Suppressor macrophage treated with lipopolysaccharide for 4 hours (primary cell): ENCODE results near the gene ENTHD1.

Experiments
- DNase-seq: peaks from one replicate; pipeline ENCODE4 v3.0.0-alpha.2; 2020

ENTHD1 gene

GRCh38 chr22:39712081-39712480, 181.5 kb downstream of the ENTHD1 start:
- DNase-seq: no peak

GRCh38 chr22:39710380-39711150, 183.0 kb downstream of the ENTHD1 start:
- DNase-seq: no peak

GRCh38 chr22:39707816-39708215, 185.7 kb downstream of the ENTHD1 start:
- no peak for DNase-seq

GRCh38 chr22:39707351-39707750, 186.2 kb downstream of the ENTHD1 start:
- DNase-seq: no peak

GRCh38 chr22:39706376-39707140, 187.0 kb downstream of the ENTHD1 start:
- no peak for DNase-seq

GRCh38 chr22:39705386-39705785, 188.2 kb downstream of the ENTHD1 start:
- DNase-seq: no peak

- no peak for DNase-seq
Measured at GRCh38 chr22:39703928-39704639, 189.5 kb downstream of the ENTHD1 start.

- DNase-seq: no peak
Measured at GRCh38 chr22:39703091-39703490, 190.5 kb downstream of the ENTHD1 start.

GRCh38 chr22:39700565-39700964, 193.0 kb downstream of the ENTHD1 start:
- DNase-seq: no peak

- no peak for DNase-seq
Measured at GRCh38 chr22:39699631-39700360, 193.8 kb downstream of the ENTHD1 start.

- DNase-seq: no peak
Measured at GRCh38 chr22:39697790-39698430, 195.7 kb downstream of the ENTHD1 start.

- DNase-seq: no peak
Measured at GRCh38 chr22:39693943-39694500, 199.5 kb downstream of the ENTHD1 start.
